ENCODE measurements around the gene FBXL16.

DNA sequence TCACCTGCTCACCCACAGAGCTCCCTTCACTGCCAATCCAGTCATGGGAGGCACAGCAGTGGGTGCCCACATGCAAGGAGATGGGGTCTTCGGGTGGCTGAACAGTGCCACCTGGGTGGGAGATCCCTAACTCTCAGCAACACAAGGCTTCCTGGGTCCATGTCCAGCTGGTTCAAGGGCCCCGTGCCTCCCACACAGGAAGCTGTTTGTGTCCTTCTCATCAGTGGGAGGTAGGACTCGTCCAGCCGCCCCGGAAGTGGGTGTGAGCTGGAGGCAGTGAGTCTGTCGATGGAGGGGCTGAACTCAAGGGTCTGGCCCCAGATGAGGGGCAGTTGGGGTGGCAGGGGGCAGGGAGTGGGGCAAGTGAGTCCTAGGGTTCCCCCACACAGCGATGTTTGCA, 1.6 kb downstream of the FBXL16 start:
- TF ChIP-seq, protein P1, sequence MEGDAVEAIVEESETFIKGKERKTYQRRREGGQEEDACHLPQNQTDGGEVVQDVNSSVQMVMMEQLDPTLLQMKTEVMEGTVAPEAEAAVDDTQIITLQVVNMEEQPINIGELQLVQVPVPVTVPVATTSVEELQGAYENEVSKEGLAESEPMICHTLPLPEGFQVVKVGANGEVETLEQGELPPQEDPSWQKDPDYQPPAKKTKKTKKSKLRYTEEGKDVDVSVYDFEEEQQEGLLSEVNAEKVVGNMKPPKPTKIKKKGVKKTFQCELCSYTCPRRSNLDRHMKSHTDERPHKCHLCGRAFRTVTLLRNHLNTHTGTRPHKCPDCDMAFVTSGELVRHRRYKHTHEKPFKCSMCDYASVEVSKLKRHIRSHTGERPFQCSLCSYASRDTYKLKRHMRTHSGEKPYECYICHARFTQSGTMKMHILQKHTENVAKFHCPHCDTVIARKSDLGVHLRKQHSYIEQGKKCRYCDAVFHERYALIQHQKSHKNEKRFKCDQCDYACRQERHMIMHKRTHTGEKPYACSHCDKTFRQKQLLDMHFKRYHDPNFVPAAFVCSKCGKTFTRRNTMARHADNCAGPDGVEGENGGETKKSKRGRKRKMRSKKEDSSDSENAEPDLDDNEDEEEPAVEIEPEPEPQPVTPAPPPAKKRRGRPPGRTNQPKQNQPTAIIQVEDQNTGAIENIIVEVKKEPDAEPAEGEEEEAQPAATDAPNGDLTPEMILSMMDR (conservative IDR thresholded peaks at IDR 0.05; ENCODE audit: low read depth, low read length), result no peak
- TF ChIP-seq EZH2 (IDR thresholded peaks at IDR 0.05; ENCODE audit: borderline replicate concordance, low read depth, low read length, poor library complexity, severe bottlenecking), result no peak

Measured in A673 (cell line).